22Rv1 (cell line): ENCODE measurements around the gene GFER.

Experiments used
- H3K27ac ChIP-seq: fragments of 450-650 bp; 2 replicates; pipeline ENCODE4 v1.5.1; 2017
- CTCF ChIP-seq: fragments of 450-650 bp; IDR thresholded peaks from 2 replicates; pipeline ENCODE4 v1.5.1; 2017; ENCODE audit warnings: mild to moderate bottlenecking
- ZFX ChIP-seq: fragments of 450-650 bp; IDR thresholded peaks from 2 replicates; pipeline ENCODE4 v1.6.1; 2017; ENCODE audit warnings: antibody characterized with exemption, borderline replicate concordance

GFER gene

GRCh38 chr16:1983544-1984346, at the start of gene GFER:
GFER (plus strand) TSS chr16:1984193; CDS start chr16:1984219, 26 bp downstream.
- TF ChIP-seq ZFX (no peak), CTCF (peak; percentile 67)
- H3K27ac ChIP-seq: peak within 1 kb of the TSS; percentile 96

- no peak overlapping the region for H3K27ac ChIP-seq
- TF ChIP-seq CTCF (no peak), ZFX (no peak)
These were observed 47.0 kb upstream of the GFER start for GRCh38 chr16:1936945-1937479.

GRCh38 chr16:1938316-1938715, 45.7 kb upstream of the GFER start:
- no peak for TF ChIP-seq CTCF

GRCh38 chr16:1938910-1939309, 45.1 kb upstream of the GFER start:
- H3K27ac ChIP-seq: no peak overlapping the region
- TF ChIP-seq ZFX (no peak), CTCF (no peak)

More at GRCh38 chr16:1938316-1938715, 45.7 kb upstream of the GFER start:
- H3K27ac ChIP-seq: no peak overlapping the region

GRCh38 chr16:1939833-1940232, 44.2 kb upstream of the GFER start:
- H3K27ac ChIP-seq: peak overlapping the region; percentile 38

GRCh38 chr16:1940273-1941161, 43.5 kb upstream of the GFER start:
- H3K27ac ChIP-seq: peak overlapping the region; percentile 38
- TF ChIP-seq ZFX: no peak
- no peak for TF ChIP-seq CTCF

GRCh38 chr16:1941162-1942046, 42.6 kb upstream of the GFER start:
- H3K27ac ChIP-seq: peak overlapping the region; percentile 70

More at GRCh38 chr16:1941162-1942046, 42.6 kb upstream of the GFER start:
- TF ChIP-seq CTCF: peak; percentile 42
- no peak for TF ChIP-seq ZFX
